ENCODE measurements around the gene FAM114A2.
"Not testable (repeated sequence)": the region's sequence is repeated elsewhere in the genome, so short reads cannot be mapped to it uniquely, and the experiment has no call there.

Gene FAM114A2

DNA sequence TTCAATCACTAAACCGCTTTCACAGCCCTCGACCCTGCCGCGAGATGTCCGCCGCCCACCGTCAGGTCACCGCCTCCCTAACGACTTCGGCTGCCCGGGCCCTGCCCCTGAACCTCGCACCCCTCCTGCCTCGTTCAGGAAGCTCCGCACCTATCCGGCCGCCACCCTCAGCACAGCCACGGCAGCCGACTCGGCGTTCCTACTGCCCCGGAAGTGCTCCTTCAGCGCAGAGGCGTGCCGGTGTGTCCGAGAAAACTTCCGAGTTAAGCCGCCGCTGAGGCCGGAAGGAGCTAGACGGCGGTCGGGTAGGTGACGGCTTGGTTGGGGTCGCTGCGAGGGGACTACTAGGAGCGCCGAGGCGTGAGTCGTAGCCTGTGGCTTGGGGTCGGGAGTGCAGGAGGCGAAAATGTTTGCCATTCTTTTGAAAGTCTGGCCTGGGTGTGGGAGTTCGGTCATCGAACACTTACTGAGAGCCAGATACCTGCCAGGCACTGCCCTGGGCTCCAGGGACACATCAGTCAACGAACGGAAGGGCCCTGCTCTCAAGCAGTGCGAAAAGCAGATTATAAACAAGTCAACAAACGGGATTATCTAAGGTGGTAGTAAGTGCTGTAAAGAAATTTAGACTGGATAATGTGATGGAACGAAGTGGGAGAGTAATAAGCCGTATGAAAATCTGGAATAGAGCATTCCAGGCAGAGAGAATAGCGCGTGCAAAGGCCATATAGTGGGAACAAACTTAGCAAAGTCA is at the start of gene FAM114A2, which contains the start of gene MFAP3:
Gene FAM114A2 (minus strand): TSS at position 204 of the 751 bp plus-strand sequence. CDS start 3,957 bp downstream, outside the sequence.
Gene MFAP3 (plus strand): TSS at position 261 of the 751 bp plus-strand sequence. CDS start 10,756 bp downstream, outside the sequence.
- DNase-seq (ENCODE audit: low spot score): peak; percentile 86

DNA sequence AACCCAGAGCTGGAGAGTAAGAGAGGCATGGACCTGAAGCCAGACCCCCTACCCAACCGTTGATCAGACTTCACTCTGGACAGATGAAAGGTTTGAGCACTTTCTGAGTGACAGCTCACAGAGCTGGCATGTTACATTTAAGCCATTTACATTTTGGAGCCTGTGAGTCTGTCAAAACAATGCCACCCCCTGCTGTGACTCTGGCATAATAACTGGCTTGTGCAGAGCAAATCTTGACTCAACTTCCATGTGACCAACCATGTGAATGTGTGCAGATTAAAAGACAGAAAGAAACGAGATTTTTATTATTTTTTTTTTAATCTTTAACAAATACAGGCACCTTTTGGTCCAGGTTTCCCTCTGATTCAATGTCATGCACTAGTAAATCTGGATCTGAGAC is 48.5 kb upstream of the FAM114A2 start:
- no peak for DNase-seq (ENCODE audit: low spot score)

DNA sequence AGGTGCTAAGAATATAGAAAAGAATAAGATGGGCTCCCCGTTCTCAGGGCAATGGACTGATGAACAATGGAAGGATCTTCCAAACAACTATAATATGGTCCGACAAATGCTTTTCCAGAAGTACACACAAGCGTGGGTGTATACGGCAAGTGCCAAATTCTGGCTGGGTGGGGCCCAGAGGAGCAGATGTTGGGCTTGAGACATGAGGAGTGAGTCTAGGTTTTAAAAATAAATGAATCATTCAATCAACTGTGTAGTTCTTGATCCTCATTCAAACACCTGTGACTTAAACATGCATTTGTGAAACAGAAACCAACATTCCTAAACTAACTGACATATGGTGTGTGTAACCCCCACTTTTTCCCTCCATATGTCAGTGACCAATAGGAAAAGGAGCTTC is 47.9 kb upstream of the FAM114A2 start:
- DNase-seq (ENCODE audit: low spot score): no peak

DNA sequence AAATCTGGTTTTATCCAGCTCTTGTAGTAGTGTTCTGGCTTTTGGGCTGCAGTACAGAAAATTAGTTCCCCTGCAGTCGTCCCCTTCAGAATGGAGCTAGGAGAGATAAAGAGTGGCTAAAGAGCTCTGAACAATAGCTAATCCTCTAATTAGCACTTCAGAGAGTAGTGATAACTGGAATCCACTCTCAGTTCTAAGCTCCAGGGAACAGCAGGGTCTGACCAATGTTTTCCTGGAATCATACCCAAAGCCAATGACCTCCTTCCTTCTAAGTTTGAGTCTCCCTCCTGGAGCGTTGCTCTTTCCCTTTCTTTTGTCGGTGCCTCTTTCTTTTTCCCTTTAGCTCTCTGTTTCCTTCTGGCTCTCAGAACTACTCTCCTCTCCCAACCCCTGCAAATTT is 47.4 kb upstream of the FAM114A2 start:
- DNase-seq (ENCODE audit: low spot score): no peak

DNA sequence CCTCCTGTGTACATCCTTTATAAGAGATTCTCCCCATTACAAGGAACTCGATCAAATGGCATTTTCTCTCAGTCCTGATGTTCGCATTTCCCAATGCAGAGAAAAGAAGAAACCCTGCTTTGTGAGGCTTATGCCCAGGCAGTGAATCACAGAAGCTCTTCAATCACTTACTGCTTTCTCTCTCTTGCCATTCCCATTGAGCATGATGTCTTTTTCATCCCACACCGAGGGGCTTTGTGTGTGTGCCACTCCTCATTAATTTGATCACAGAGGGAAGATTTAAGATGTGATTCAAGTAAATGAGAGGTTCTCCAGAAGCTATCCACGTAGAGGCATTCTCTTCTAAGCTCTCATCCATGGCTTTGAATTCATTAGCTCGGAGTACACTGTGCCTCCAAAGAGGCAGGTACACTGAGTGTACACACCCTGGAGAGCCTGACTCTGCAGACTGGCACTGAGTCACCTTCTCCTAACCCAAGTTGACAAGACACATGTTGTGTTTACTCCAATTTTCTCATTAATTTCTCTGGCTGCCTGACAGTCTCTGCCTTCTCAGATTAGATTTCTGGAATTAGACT is 45.4 kb upstream of the FAM114A2 start:
- DNase-seq (ENCODE audit: low spot score): no peak

DNA sequence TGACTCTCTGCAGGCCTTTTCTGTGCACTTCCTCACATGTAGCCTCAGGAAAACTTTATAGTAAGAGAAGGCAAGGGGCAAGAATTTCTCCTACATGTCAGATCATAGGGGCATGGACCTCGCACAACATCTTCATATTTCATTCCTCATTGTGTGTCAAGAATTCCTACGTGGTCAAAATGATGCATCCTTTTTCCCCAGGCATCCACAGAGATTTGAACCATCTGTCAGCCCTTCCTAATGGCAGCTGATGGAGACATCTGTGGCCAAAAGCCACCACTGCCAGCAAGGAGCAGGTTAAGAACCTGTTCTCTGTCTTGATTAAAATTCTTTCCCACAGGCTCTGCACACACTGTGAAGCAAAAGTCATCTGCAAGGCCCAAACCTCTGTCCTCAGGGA is 42.5 kb upstream of the FAM114A2 start:
- DNase-seq (ENCODE audit: low spot score): no peak

DNA sequence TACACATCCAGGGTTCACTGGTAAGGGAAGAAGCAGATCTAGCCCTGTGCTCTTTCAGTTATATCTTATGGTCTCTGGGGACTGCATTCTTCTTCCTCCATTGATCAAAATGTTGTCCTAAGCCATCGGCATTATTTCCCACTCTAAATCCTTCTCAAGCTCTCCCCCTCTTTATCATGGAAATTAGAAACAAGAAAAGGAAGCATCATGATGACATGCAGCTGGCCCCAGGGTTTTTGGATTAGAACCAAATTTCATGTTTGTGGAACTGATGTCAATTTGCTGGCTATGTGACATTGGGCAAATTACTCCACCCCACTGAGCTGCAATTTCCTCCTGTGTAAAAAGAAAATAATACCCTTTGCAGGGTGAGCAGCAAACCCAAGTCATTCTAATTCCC is 39.6 kb upstream of the FAM114A2 start:
- no peak for DNase-seq (ENCODE audit: low spot score)

DNA sequence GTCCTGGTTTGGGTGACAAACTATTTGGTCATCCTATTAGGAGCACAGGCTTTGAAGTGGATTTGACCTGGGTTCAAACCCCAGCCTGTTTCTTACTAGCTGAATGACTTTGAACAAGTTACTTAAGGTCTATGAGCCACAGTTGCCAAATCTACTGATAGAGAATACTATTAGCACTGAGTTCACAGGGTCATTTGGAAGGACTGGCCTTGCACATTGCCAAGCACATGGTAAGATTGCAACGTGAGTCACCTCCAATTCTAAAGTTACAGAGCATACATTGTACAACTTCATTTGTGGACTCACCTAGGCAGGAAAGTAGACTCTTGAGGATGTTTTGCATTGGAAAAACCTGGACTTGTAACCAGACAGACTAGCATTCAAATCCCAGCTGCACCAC is 39.0 kb upstream of the FAM114A2 start:
- DNase-seq (ENCODE audit: low spot score): no peak

DNA sequence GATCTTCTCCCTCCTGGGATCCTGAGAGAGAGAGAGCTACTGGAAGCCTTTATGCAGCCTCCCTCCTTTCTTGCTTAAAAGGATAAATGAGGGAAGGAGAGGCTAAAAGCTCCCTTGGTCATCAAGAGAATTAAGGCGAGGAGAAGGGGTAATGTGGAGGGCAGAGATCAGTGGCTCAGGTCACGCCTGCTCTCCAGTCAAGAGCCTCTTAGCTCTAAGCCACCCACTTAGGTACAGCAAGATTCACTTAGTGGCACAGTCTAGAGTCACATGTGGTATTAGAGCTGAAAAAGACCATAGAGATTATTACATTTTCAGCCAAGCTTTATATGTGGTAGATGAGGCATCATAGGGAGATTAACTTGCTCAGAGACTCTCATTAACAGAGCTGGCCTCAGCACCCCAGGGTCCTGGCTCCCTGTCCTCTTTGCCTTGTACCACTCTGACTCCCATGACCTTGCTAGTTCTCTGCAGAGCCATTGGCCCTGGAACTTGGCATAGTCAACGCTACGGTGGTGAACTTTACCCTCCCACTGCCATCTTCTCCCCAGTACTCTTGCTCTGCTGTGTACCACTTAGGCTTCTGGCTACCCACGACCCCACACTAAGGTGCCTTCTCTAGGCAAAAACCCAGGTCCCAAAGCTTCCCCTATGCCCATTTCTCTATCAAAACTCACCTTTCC is 37.7 kb upstream of the FAM114A2 start:
- DNase-seq (ENCODE audit: low spot score): no peak

DNA sequence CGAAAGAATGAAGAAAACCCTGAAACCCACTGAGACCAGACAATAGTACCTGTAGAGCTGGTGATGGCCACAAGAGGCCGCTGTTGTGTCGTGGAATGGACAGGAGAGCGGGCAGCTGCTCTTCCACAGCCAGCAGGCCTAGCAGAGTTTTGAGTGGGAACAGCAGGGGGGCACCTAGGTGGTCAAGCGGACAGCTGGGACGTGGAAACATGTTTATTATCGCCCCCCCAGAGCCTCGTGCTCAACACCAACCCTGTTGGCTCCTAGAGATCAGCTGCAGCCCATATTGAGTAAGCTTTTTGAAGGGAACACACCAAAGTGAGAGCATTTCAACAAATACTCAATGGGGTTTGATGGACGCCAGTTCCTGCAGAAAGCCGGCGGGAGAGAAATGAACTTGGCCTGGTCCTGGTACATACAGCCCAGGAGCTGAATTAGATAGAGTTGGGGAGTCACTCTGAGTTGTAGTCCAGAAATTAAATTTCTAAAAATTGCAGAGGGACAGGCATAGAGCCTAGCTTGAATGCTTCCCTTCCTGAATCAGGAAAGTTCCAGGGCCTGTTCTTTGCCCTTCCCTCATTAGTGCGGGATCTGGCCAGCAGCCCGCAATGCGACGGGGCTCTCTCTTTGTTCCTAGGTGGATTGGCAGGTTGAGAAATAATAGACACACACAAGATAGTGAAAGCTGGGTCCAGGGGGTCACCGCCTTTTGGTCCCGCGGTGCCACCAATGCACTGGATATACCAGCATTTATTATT is 33.9 kb upstream of the FAM114A2 start:
- DNase-seq (ENCODE audit: low spot score): peak; percentile 83

DNA sequence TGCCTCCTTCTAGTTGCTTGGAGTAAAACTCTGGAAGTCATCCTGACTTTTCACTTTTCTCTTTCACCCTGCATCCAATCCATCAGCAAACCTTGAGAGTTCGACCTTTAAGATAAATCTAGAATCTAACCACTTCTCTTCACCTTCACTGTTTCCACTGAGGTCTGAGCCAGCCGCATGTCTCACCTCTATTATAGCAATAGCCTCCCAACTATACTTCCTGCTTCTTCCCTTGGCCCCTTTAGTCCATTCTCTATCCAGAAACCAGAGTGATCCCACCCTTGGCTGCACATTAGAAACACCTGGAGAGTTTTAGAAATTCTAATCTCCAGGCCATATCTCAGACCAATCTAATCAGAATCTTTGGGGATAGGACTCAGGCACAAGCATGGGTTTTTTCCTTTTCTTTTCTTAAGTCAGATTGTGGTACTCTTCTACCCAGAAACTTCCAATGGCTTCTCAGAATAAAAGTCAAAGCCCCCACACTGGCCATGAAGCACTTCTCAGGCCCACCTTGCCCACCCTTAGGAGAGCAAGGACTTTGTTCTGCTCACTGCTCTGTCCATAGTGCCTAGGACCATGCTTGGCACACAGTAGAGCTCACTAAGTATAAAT is 33.2 kb upstream of the FAM114A2 start:
- DNase-seq (ENCODE audit: low spot score): no peak

DNA sequence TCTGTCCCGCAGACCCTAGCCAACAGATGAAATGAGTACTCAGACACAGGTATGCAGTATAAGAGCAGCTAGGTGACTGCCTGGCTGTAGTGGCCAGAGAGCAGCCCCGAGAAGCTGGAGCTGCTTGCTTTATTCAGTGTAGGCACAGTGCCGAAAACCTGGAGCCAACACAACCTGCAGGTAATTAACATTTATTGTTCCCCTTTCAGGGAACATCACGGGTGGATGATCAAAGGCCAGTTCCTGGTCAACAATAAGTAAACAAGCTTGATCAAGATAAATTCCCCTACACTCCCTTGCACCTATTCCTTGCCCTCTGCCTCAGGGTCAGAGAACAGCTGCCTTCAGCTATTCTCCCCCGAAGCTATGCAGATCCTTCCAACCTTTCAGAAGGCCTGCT is 31.1 kb upstream of the FAM114A2 start:
- not testable (repeated sequence) for DNase-seq (ENCODE audit: low spot score)

DNA sequence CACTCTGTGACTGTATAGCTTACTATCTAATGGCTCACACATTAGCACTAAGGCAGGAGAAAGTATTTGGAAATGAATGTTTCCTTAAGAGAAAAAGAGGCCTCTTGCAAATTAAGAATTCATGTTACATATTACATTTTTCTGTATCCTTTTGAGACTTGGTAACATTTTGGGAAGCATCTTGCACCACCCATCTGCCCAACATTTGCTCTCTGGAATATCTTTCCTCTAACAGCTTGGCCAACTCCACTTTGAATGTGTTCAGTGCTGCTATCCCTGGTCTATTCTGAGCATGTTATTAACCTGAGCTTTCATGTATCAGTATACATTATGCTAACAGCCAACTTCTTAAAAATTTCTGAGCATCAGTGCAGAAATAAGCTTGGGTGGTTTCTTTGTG is 27.3 kb upstream of the FAM114A2 start:
- no peak for DNase-seq (ENCODE audit: low spot score)

DNA sequence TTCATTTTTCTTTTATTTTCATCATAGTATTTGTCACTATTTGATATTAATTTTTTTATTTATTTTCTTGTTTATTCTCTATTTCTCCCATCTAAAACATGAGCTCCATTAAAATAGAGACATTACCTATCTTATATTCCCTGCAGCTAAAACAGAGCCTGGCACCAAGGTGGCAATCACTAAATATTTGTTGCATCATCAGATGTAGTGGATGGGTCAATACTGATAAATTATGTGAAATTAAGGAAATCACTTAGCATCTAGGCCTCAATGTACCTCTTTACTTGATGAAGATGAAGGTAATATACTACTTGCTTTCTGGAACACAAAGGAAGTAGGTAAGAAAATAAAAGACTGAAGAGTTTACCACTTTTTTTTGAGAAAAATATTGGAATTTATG is 24.7 kb upstream of the FAM114A2 start:
- no peak for DNase-seq (ENCODE audit: low spot score)

DNA sequence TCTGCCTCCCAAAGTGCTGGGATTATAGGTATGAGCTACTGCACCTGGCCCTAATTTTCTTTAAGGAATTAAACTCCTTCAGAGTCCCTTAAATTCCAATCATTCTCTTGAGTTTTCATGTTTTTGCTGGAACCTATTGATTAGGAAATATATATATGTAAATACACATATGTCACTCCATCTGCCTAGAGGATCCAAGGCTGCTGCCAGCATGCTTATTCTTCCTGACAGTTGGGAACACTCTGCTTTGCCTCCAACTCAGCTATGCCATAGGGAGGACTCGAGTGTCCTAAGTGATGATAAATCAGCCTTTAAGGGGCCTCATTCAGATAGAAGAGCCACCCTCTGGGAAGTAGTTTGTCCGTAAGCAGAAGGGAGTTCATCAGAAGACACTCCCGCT is 21.9 kb upstream of the FAM114A2 start:
- DNase-seq (ENCODE audit: low spot score): no peak

DNA sequence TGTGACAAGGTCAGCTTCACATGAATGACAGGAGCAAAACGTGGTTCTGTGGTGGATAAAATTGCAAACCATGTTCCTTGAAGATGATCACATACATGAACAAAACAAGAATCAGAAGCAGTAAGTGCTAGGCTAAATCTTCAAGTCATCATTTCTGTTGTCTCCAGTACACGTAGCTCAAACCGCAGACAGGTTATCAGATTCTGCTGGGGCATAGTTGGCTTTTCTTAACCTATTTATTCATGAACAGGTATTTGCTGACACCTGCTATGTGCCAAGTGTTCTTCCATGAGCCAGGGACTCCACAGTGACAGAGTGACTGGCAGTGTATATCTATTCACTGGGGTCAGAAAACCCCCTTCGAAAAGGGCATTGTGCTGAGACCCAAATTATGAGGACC is 20.9 kb upstream of the FAM114A2 start:
- DNase-seq (ENCODE audit: low spot score): no peak

DNA sequence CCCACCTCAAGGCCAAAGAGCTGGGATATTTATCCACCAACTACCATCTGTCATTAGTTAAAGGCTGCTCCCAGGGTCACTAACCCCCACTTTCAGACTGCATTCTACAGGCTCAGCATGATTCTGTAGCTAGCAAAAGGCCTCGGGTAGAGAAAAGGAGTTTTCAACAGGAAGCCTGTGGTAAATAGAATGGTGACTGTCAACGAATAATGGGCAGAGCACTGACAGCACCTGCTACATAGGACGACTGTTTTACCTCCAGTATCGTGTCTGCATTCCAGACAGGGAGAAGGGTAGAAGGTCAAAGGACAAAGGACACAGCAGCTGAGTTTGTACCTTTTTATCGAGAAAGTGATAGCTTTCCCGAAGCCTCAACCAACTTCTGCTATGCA is 20.3 kb upstream of the FAM114A2 start:
- DNase-seq (ENCODE audit: low spot score): no peak

DNA sequence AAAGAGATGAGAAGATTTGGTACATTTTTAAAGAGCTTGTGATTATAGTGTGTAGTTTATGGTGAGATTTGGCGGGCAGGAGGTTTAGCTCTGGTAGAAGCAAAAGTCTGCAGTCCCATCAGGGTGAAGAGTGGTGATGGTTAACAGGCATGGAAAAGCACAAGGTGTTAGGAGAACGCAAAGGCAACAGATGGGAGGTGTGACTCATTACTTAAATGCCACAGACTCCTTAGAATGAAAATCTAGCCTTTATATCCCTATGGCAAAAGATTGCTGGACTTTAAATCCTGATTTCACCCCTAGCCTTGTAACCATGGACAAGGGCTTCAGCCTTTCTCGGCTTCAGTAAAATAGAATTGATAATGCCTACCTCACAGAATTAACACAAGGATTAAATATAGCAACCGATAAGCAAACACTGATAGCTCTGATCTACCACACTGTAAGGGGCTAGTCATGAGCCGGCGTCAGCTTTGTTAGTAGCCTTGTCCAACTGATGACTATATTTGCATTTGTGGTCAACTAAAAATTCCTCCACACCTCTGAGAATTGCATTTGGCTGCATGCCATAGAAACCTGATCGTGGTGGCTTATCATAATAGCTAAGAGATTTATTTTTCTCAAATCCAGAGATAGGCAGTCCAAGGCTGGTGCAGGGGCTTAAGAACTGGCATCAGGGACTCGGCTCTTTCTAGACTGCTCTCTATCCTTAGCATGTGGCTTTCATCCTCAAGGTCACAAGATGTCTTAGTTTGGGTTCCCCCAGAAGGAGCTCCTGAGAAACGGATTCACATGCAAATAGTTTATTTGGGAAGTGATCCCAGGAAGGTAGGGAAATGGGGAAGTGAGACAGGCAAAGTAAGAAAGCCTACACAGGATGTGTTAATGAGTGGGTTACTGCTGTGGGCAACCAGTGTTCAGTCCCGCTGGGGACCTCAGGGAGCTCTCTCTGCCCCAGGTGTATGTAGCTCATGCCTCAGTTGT is 19.6 kb upstream of the FAM114A2 start:
- no peak for DNase-seq (ENCODE audit: low spot score)

DNA sequence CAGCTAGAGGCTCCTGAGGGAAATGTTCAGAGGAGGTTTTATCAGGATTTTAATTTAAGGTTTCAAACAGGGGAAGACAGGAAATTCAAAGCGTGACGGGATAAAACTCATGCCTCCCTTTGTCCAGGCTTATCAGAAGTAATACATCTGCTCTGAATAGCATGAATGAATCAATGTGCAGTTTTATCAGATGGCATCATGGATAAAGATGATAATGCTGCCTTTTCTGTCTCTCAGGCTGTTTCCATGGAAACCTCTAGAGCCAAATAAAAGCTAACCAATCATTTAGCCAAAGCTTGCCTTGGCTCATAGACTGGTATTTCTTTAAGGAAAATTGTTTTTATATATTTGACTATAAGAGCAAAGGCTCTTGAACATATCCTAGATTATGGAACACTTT is 16.5 kb upstream of the FAM114A2 start:
- no peak for DNase-seq (ENCODE audit: low spot score)

DNA sequence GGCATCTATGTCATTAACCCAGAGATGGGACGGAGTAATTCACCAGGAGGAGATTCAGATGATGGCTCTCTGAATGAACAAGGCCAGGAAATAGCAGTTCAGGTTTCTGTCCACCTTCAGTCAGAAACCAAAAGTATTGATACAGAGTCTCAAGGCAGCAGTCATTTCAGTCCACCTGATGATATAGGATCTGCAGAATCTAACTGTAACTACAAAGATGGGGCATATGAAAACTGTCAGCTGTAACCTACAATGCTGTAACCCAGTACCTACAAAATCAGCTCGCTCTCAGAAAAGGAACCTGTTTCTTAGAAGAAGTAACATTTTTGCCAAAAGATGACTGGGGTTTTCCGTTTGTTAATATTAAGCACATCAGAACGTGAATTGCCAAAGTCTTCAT is 14.8 kb upstream of the FAM114A2 start:
- no peak for DNase-seq (ENCODE audit: low spot score)

DNA sequence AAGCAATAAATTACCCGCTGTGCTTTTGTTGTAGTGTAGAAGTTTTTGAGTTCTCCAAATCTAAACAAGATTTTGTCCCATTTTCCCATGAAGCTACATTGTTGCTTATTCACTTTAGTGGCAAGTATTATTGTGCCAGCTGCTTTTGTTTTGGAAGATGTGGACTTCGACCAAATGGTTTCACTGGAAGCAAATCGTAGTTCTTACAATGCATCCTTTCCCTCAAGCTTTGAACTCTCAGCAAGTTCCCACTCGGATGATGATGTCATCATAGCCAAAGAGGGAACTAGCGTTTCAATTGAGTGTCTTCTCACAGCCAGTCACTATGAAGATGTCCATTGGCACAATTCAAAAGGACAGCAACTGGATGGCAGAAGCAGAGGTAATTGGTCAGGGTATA is 10.9 kb upstream of the FAM114A2 start:
- DNase-seq (ENCODE audit: low spot score): no peak
